HG03025 (cell line): ENCODE measurements around the gene FIBCD1.

ENCODE experiments used
- ATAC-seq: cut with Tn5 transposase; IDR thresholded peaks from one replicate; pipeline ENCODE4 v1.9.1; 2021; ENCODE audit warnings: mild to moderate bottlenecking, moderate library complexity; ENCODE audit not compliant: unreplicated experiment, low FRiP score

FIBCD1 gene

DNA sequence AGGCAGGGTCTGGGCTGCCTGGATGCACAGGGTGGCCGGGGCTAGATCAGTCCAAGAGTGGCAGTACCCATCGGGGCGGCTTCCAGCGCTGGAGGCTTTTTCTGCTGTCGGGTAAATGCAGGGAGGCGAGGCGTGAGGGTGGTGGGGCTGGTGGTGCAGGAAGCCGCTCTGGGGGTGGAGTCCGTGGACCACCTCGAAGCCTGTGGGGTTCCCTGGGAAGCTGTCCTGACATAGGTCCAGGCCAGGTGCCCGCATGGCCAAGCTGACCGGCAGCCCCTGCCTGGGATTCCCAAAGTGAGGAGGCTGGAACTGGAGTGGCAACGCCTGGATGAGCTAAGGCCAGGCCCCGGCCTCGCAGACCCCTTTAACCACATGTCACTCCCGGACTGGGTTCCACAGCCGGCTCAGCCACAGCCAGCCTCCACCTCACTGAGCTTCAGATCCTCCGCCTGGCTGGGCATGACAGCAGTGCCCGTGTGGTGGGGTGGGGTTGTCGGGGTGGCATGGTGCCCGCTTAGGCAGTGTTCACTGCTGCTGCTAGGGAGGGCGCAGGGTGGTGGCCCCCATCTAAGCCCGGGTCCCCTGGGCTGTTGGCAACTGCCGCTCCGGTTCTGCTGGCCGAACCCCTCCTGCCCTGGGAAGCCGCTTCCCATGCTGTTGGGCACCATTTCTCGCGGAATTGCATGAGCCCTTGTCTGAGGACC is 41.0 kb downstream of the FIBCD1 start:
- ATAC-seq: no peak

DNA sequence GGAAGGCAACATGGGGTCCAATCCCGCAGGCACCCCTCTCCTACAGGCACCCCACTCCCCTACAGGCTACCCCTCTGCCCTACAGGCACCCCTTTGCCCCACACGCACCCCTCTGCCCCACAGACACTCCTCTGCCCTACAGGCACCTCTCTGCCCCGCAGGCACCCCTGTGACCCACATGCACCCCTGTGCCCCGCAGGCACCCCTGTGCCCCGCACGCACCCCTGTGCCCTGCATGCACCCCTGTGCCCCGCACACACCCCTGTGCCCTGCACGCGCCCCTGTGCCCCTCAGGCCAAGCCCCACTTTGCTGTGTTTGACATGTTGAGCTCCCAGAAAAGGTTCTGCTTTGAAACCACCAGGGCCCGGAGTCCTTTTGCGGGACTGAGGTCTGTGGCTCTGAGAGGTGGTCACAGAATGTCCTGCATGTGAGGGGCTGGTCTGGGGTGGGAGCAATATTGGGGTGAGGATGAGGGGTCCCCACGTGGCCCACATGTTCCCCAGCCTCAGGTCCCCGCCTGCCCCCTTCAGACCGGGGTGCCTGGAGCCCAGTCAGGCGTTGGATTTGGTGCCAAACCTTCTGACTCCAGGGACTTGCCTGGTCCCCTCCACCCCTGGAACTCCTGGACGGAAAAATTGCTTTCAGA is 41.8 kb downstream of the FIBCD1 start:
- no peak for ATAC-seq

- no peak for ATAC-seq
These were observed 42.6 kb downstream of the FIBCD1 start, which contains the start of gene QRFP for GRCh38 chr9:130896233-130897014. Gene QRFP (minus strand): TSS chr9:130896812. CDS start chr9:130893838, 2,974 bp downstream.

DNA sequence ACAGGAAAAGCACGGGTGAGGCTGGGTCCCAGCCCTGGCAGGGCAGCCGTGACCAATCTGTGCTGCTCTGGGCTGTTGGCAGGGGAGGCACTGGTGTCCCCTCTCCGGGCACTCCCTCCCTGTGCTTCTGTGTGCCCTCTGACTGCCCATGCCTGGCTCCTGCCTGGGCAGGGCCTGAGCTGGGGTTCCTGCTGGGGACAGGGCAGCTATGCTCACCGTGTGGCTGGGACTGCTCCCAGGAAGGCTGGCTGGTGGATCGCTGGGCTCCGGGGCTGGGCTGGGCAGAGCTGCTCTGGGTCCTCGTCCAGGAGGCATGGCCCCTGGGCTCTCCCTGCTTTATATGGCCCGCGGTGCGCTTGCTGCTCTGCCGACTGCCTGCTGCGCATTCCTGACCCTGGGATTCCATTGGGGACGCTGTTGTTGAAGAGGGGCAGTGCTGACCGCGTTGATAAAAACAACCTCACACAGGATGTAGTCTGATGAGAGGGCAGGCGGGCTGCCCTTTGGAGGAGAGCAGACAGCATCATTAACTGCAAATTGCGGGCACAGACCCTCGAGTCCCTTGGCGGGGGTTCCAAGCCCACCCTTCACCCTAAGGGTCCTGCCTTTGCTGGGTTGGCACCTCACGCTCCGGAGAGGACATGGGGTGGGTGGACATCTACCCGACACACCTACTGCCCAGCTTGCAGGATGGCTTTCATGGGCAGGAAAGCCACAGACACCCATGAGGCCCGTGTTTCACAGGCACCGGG is 43.4 kb downstream of the FIBCD1 start:
- ATAC-seq: no peak

- ATAC-seq: no peak
These were observed 44.0 kb downstream of the FIBCD1 start for GRCh38 chr9:130895038-130895437.

DNA sequence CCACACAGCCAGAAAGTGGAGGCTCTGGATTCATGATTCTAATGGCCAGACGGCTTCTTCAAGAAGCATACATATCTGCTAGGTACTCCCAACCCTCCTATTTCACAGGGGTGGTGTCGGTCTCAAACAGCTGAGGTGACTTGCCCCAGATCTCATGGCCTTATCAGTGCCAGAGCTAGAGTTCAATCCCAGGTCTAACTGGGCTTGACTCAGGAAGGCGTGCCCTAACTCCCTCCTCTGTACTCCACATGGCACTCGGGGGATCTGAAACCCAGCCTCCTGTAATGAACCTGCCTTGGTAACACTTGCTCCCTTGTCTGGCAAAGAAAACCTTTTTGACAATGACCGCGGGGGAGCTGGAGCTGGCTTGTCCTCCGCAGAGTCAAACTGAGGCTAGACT is 44.5 kb downstream of the FIBCD1 start:
- no peak for ATAC-seq

- ATAC-seq: no peak
These were observed 45.5 kb downstream of the FIBCD1 start for GRCh38 chr9:130893341-130894101.

- no peak for ATAC-seq
These were observed 46.4 kb downstream of the FIBCD1 start for GRCh38 chr9:130892477-130893304.

DNA sequence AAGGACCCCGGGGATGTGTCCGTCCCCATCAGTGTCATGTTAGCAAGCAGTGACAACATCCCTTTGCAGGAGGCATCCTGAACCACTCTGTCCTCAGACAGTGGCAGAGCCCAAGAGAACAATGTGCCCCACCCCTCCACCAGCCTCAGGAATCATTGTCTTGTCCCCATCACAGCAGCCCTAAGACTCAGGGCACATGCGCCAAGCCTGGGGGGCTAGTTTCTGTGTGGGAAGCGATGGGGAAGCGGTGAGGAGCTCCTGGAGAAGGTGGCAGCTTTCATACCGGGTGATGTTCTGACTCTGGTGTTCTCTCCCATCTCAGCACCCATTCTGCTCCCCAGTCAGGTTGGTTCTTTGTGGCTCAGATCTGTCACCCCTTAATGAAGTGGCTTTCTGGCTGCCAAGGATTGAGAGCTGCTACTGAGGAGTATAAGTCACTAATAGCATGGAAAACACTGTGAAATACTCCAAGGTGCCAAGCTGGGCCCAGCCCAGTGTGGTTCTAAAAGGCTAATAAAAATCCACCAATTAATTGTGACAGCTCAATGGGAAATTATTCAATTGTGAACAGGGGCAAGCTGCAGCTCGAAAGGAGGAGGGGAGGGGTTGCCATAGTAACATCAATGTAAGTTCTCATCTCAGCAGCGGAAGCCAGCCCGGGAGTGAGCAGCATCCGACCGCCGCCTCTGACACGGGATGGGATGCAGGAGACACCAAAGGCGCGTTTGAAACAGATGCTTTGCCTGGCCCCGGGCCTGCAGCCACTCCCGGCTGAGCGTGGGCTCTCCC is 47.2 kb downstream of the FIBCD1 start:
- no peak for ATAC-seq

DNA sequence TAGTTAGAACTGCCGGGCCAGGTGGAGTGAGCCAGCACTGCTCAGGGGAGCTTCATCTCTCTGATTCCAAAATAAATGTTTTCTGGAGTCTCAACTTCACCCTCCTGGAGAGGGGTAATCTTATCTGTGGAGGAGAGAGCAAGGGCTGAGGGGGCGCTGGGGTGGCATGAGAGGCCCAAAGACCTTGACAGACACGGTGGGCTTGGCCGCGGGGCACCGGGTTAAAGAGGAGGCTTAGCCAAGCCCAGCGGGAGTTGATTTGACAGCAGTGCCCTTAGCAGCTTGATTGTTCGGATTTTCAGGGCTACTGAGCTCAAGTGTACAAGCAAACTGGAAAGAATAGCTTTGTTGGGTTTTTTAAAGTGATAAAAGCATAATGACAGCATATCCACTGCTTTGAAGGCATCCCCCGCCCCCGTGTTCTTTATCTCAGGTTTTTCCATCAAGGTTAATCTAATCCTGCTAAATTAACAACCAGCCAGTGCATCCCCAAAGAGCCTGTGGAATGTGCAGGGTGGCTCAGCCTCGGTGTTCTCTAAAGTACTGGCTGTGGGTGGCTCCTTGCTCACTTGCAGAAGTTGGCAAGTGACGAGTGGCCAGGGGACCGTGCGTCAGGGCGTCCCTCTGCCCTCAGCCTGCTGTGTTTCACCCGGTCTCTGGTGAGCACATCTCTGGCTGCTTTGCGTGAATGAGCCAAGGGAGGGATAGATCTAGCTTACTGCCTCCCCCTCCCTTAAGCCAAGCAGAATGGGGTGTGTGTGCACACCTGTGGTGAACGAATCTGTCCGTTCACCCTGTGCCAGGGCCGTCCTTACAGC is 48.0 kb downstream of the FIBCD1 start:
- ATAC-seq: no peak

GRCh38 chr9:130890124-130890523 is 48.9 kb downstream of the FIBCD1 start:
- ATAC-seq: no peak

- ATAC-seq: no peak
These were observed 50.7 kb downstream of the FIBCD1 start for GRCh38 chr9:130888146-130888885.

- ATAC-seq: no peak
These were observed 51.4 kb downstream of the FIBCD1 start for GRCh38 chr9:130887494-130888144.

DNA sequence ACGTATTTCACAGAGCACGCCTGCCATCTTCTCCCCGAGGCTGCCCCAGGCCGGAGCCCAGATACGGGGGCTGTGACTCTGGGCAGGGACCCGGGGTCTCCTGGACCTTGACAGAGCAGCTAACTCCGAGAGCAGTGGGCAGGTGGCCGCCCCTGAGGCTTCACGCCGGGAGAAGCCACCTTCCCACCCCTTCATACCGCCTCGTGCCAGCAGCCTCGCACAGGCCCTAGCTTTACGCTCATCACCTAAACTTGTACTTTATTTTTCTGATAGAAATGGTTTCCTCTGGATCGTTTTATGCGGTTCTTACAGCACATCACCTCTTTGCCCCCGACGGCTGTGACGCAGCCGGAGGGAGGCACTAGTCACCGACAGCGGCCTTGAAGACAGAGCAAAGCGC is 52.1 kb downstream of the FIBCD1 start:
- ATAC-seq: no peak

DNA sequence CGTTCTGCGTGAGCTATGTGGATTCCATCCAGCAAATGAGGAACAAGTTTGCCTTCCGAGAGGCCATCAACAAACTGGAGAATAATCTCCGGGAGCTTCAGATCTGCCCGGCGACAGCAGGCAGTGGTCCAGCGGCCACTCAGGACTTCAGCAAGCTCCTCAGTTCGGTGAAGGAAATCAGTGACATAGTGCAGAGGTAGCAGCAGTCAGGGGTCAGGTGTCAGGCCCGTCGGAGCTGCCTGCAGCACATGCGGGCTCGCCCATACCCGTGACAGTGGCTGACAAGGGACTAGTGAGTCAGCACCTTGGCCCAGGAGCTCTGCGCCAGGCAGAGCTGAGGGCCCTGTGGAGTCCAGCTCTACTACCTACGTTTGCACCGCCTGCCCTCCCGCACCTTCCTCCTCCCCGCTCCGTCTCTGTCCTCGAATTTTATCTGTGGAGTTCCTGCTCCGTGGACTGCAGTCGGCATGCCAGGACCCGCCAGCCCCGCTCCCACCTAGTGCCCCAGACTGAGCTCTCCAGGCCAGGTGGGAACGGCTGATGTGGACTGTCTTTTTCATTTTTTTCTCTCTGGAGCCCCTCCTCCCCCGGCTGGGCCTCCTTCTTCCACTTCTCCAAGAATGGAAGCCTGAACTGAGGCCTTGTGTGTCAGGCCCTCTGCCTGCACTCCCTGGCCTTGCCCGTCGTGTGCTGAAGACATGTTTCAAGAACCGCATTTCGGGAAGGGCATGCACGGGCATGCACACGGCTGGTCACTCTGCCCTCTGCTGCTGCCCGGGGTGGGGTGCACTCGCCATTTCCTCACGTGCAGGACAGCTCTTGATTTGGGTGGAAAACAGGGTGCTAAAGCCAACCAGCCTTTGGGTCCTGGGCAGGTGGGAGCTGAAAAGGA is 53.3 kb downstream of the FIBCD1 start:
- ATAC-seq: no peak
